ENCODE measurements around the gene AJAP1. TPM values are rescaled to one million over a fixed set of nuclear protein-coding genes. Genes with fewer than 3 reads are reported as not detected.

AJAP1 gene
- total and polyA plus RNA-seq, 2 donors (not counting 1 experiment from before 2014, with no cell fraction given): 0.01 TPM; not detected in 1

GRCh38 chr1:4622821-4623220 lies 31.6 kb upstream of the AJAP1 start:
- no peaks in the 10 kb centered on the region for H4K20me1 ChIP-seq (ENCODE audit: control insufficient read depth, extremely low read depth, insufficient read depth, low read length)
- no peak overlapping the region for H3K9ac ChIP-seq (ENCODE audit: insufficient read depth, low read length)
- H2AFZ ChIP-seq (ENCODE audit: low read length): no peak overlapping the region
- no peaks in the 10 kb centered on the region for H3K36me3 ChIP-seq (ENCODE audit: control insufficient read depth, insufficient read depth, low read length)
- H3K79me2 ChIP-seq (ENCODE audit: control insufficient read depth, insufficient read depth, low read length): no peaks in the 10 kb centered on the region
- no peaks in the 10 kb centered on the region for H3K9me3 ChIP-seq (ENCODE audit: control insufficient read depth, insufficient read depth, low read depth, low read length)
- H3K27ac ChIP-seq (ENCODE audit: insufficient read depth, low read length): no peak overlapping the region
- DNase-seq (ENCODE audit: low read depth in 2 of 2): no peak
- H3K4me1 ChIP-seq (ENCODE audit: control insufficient read depth, extremely low read depth, insufficient read depth, low read length): no peaks in the 10 kb centered on the region
- H3K4me3 ChIP-seq (replicated peaks in 1 of 4; ENCODE audit: control extremely low read depth in 1 of 4, insufficient read depth in 1 of 4, low read depth in 3 of 4, low read length in 4 of 4): no peak overlapping the region
- H3K4me2 ChIP-seq (ENCODE audit: extremely low read depth, insufficient read depth, low read length): no peak overlapping the region
- TF ChIP-seq CTCF (conservative IDR thresholded peaks at IDR 0.05 in 1 of 2, IDR thresholded peaks at IDR 0.05 in 1 of 2; ENCODE audit: low read depth in 1 of 2, low read length in 2 of 2) (no peak), EZH2 (IDR thresholded peaks at IDR 0.05; ENCODE audit: low read length, missing control alignments) (no peak)
- H3K27me3 ChIP-seq (ENCODE audit: control insufficient read depth, insufficient read depth, low read length): no peaks in the 10 kb centered on the region

- no peaks in the 10 kb centered on the region for H3K9me3 ChIP-seq (ENCODE audit: control insufficient read depth, insufficient read depth, low read depth, low read length)
- TF ChIP-seq CTCF (conservative IDR thresholded peaks at IDR 0.05 in 1 of 2, IDR thresholded peaks at IDR 0.05 in 1 of 2; ENCODE audit: low read depth in 1 of 2, low read length in 2 of 2) (no peak), EZH2 (IDR thresholded peaks at IDR 0.05; ENCODE audit: low read length, missing control alignments) (no peak)
These were observed 30.2 kb upstream of the AJAP1 start for GRCh38 chr1:4624141-4624715.

GRCh38 chr1:4624801-4625200 lies 29.6 kb upstream of the AJAP1 start:
- DNase-seq (ENCODE audit: low read depth in 2 of 2): no peak
- TF ChIP-seq EZH2 (IDR thresholded peaks at IDR 0.05; ENCODE audit: low read length, missing control alignments) (no peak), CTCF (conservative IDR thresholded peaks at IDR 0.05 in 1 of 2, IDR thresholded peaks at IDR 0.05 in 1 of 2; ENCODE audit: low read depth in 1 of 2, low read length in 2 of 2) (no peak)
- no peaks in the 10 kb centered on the region for H3K4me1 ChIP-seq (ENCODE audit: control insufficient read depth, extremely low read depth, insufficient read depth, low read length)
- no peaks in the 10 kb centered on the region for H4K20me1 ChIP-seq (ENCODE audit: control insufficient read depth, extremely low read depth, insufficient read depth, low read length)
- H3K27me3 ChIP-seq (ENCODE audit: control insufficient read depth, insufficient read depth, low read length): no peaks in the 10 kb centered on the region
- no peaks in the 10 kb centered on the region for H3K9me3 ChIP-seq (ENCODE audit: control insufficient read depth, insufficient read depth, low read depth, low read length)
- H3K79me2 ChIP-seq (ENCODE audit: control insufficient read depth, insufficient read depth, low read length): no peaks in the 10 kb centered on the region
- H3K4me2 ChIP-seq (ENCODE audit: extremely low read depth, insufficient read depth, low read length): no peak overlapping the region
- H3K4me3 ChIP-seq (replicated peaks in 1 of 4; ENCODE audit: control extremely low read depth in 1 of 4, insufficient read depth in 1 of 4, low read depth in 3 of 4, low read length in 4 of 4): no peak overlapping the region
- no peak overlapping the region for H2AFZ ChIP-seq (ENCODE audit: low read length)
- no peak overlapping the region for H3K27ac ChIP-seq (ENCODE audit: insufficient read depth, low read length)
- no peak overlapping the region for H3K9ac ChIP-seq (ENCODE audit: insufficient read depth, low read length)
- H3K36me3 ChIP-seq (ENCODE audit: control insufficient read depth, insufficient read depth, low read length): no peaks in the 10 kb centered on the region

More at GRCh38 chr1:4624141-4624715, 30.2 kb upstream of the AJAP1 start:
- Histone ChIP-seq H4K20me1 (ENCODE audit: control insufficient read depth, extremely low read depth, insufficient read depth, low read length) (no peaks in the 10 kb centered on the region), H3K4me3 (replicated peaks in 1 of 4; ENCODE audit: control extremely low read depth in 1 of 4, insufficient read depth in 1 of 4, low read depth in 3 of 4, low read length in 4 of 4) (no peak overlapping the region), H3K79me2 (ENCODE audit: control insufficient read depth, insufficient read depth, low read length) (no peaks in the 10 kb centered on the region), H2AFZ (ENCODE audit: low read length) (no peak overlapping the region), H3K4me1 (ENCODE audit: control insufficient read depth, extremely low read depth, insufficient read depth, low read length) (no peaks in the 10 kb centered on the region), H3K36me3 (ENCODE audit: control insufficient read depth, insufficient read depth, low read length) (no peaks in the 10 kb centered on the region), H3K9ac (ENCODE audit: insufficient read depth, low read length) (no peak overlapping the region), H3K27me3 (ENCODE audit: control insufficient read depth, insufficient read depth, low read length) (no peaks in the 10 kb centered on the region), H3K27ac (ENCODE audit: insufficient read depth, low read length) (no peak overlapping the region), H3K4me2 (ENCODE audit: extremely low read depth, insufficient read depth, low read length) (no peak overlapping the region)
- no peak for DNase-seq (ENCODE audit: low read depth in 2 of 2)

Data from fibroblast of lung (primary cell).